Small intestine (tissue), 7 donors: ENCODE measurements around the gene SYNGR4. TPM values are rescaled to one million over a fixed set of nuclear protein-coding genes. Genes with fewer than 3 reads are reported as not detected.
"Not testable (repeated sequence)": the region's sequence is repeated elsewhere in the genome, so short reads cannot be mapped to it uniquely, and the experiment has no call there.

Experiments
- DNase-seq, 2 donors: peaks; one replicate each; pipeline versions ENCODE4 v3.0.0 to v3.0.0-alpha.2; 2013
- FAIRE-seq: peaks from 2 replicates; lab custom pipeline; 2012; peaks lifted over from hg19 to GRCh38; lab: Jason Lieb, UNC
- H3K27ac ChIP-seq, 3 donors: one replicate each; pipeline ENCODE4 v1.5.1; 2013; ENCODE audit warnings: low read length in 2 of 3, mild to moderate bottlenecking in 2 of 3, control low read depth in 1 of 3, inconsistent platforms in 1 of 3, low read depth in 1 of 3, moderate library complexity in 1 of 3
- H3K27me3 ChIP-seq, 3 donors: one replicate each; pipeline ENCODE4 v1.6.1; 2013; ENCODE audit warnings: low read length in 3 of 3, inconsistent platforms in 1 of 3; ENCODE audit not compliant: control insufficient read depth in 3 of 3, insufficient read depth in 3 of 3
- H3K36me3 ChIP-seq, 3 donors: one replicate each; pipeline ENCODE4 v1.6.1; 2013; ENCODE audit warnings: low read length in 3 of 3, inconsistent platforms in 1 of 3, low read depth in 1 of 3, mild to moderate bottlenecking in 1 of 3, moderate library complexity in 1 of 3; ENCODE audit not compliant: control insufficient read depth in 3 of 3, insufficient read depth in 2 of 3
- H3K4me1 ChIP-seq, 3 donors: one replicate each; pipeline ENCODE4 v1.6.1; 2013; ENCODE audit warnings: low read length in 2 of 3, inconsistent platforms in 1 of 3, low read depth in 1 of 3, mild to moderate bottlenecking in 1 of 3, moderate library complexity in 1 of 3; ENCODE audit not compliant: control insufficient read depth in 3 of 3, insufficient read depth in 2 of 3
- H3K4me3 ChIP-seq, 3 donors: one replicate each; pipeline ENCODE4 v1.5.1; 2013; ENCODE audit warnings: low read length in 3 of 3, control low read depth in 1 of 3, inconsistent platforms in 1 of 3, low read depth in 1 of 3, mild to moderate bottlenecking in 1 of 3, moderate library complexity in 1 of 3
- H3K9me3 ChIP-seq, 2 donors: one replicate each; pipeline ENCODE4 v1.6.1; 2013; ENCODE audit warnings: low read depth in 1 of 2, low read length in 1 of 2; ENCODE audit not compliant: control insufficient read depth in 2 of 2, insufficient read depth in 1 of 2
- WGBS, 3 donors: extraction: QIAGEN DNeasy Blood & Tissue Kit; methylation state at CpG; one replicate each; pipeline ENCODE4 v1.1.7; 2013; 5-methylcytosine and 5-hydroxymethylcytosine counted together
- polyA plus RNA-seq, 4 donors: library from polyadenylated mRNA; stranded (reverse) in 3 of 4; unstranded in 1 of 4; fragments of 200-250 nt in 3 of 4; fragments of 120-200 nt in 1 of 4; gene quantifications; one replicate each; pipeline versions ENCODE4 v1.2.1 to v1.2.3, GENCODE V29; 2013
- donor health status: healthy with polysubstance abuse.
- donor health status: control.
- donor health status: control.
- donor health status: Bipolar disorder and iron deficiency.
- donor health status: healthy.

The SYNGR4 gene
- polyA plus RNA-seq, 4 donors = 0.06 to 0.15 TPM; not detected in 2

DNA sequence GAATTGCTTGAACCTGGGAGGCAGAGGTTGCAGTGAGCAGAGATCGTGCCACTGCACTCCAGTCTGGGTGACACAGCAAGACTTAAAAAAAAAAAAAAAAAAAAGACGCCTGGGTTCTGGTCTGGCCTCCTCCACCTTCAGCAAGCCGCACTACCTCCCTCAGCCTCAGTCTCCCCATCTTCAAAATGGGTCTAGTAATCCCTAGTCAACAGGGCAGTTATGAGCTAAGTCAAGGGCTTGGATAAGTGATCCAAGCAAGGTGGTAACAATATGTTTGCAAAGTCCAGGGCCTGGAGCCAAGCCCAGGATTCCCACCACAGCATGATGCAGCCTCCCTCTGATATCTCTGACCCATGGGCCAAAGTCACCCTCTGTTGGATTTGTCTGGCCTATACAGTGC lies 22.8 kb downstream of the SYNGR4 start:
- Histone ChIP-seq H3K27me3 (no peaks in the 10 kb centered on the region), H3K4me1 (peaks cover 0 to 6% (median 5%) of the 10 kb centered on the region in 3 donors), H3K36me3 (peaks cover 23 to 70% (median 25%) of the 10 kb centered on the region in 3 donors), H3K27ac (no peak overlapping the region), H3K9me3 (no peaks in the 10 kb centered on the region), H3K4me3 (no peak overlapping the region)
- FAIRE-seq = no peak
- DNase-seq = no peak
- WGBS, 3 donors = 90 to 100% (median 95%) methylated on average over 2 to 3 of the region's 3 CpGs

- no peaks in the 10 kb centered on the region for H3K9me3 ChIP-seq
- H3K27ac ChIP-seq = peak overlapping the region; percentile 81 to 88 (median 83)
- DNase-seq (peak; percentile 66 to 89), FAIRE-seq (peak; percentile 84)
- H3K4me3 ChIP-seq = peak overlapping the region; percentile 76 to 96 (median 92)
- H3K36me3 ChIP-seq = peaks cover 7 to 35% (median 8%) of the 10 kb centered on the region in 3 donors
- H3K27me3 ChIP-seq = peaks cover 3 to 31% (median 14%) of the 10 kb centered on the region in 3 donors
- H3K4me1 ChIP-seq = peaks cover 0 to 12% (median 6%) of the 10 kb centered on the region in 3 donors
- 1 to 5% (median 4%) methylated on average over 19 to 24 of the region's 24 CpGs for WGBS, 3 donors
Observed at GRCh38 chr19:48390188-48391099, 26.3 kb downstream of the SYNGR4 start.

DNA sequence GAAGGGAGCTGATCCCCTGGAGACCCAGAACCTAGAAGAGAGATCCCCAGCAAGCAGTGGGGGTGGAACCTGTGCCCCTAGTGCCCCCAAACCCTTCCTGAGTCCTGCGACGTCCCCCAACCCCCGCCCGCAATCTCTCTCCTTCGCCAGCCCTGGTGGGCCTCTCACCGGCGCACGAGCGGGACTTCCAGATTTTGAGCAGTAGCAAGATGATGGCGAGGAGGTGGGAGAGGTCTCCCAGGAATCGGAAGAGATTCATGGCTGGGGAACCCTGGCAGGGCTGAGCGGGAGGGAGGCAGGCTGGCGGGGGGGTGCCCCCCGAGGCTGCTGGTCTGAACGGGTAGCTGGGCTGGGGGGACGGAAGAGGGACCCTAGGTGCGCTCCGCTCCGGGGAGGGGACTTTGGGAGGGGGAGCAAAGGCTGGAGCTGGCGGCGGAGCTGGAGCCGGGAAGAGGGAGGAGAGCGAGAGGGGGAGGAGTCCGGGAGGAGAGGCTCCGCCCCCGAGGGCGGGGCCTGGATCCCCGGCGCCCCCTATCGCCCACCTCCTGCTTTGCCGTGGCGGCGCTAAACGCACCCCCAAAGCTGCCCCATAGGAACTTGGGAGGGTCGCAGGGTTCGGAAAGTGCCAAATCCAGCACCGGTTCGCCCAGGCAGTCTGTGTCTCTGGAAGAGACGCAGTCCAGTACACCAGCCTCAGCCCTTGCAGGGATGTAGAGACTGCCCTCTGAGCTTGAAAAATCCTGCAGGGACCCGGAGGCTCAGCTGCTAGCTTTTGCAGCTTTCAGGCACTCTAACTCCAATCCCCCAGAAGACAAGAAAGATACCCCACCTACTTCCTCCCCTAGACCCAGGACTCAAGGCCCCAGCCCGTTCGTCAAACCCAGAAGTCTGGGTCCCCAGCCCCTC lies 27.2 kb downstream of the SYNGR4 start, which contains the start of gene KDELR1:
Gene KDELR1 (minus strand): TSS at position 452 of the 906 bp plus-strand sequence. CDS start 193 bp downstream, at position 259.
- WGBS, 3 donors = 2 to 4% (median 3%) methylated on average over 33 to 42 of the region's 42 CpGs
- no peaks in the 10 kb centered on the region for H3K9me3 ChIP-seq
- peak within 1 kb of the TSS; percentile 76 to 96 (median 92) for H3K4me3 ChIP-seq
- FAIRE-seq (no peak), DNase-seq (peak; percentile 82 to 89)
- H3K4me1 ChIP-seq = peaks cover 0 to 21% (median 6%) of the 10 kb centered on the region in 3 donors
- H3K27ac ChIP-seq = peak within 1 kb of the TSS; percentile 81 to 88 (median 83)
- peaks cover 0 to 26% (median 5%) of the 10 kb centered on the region in 3 donors for H3K36me3 ChIP-seq
- peaks cover 5 to 40% (median 22%) of the 10 kb centered on the region in 3 donors for H3K27me3 ChIP-seq

GRCh38 chr19:48392006-48392344 lies 27.8 kb downstream of the SYNGR4 start:
- 14 to 55% (median 50%) methylated on average over 1 of the region's 1 CpG for WGBS, 3 donors
- DNase-seq, FAIRE-seq, H3K4me3 ChIP-seq, H3K9me3 ChIP-seq, H3K27ac ChIP-seq: not testable (repeated sequence)
- peaks cover 0 to 20% (median 4%) of the 10 kb centered on the region in 3 donors for H3K36me3 ChIP-seq
- peaks cover 0 to 25% (median 6%) of the 10 kb centered on the region in 3 donors for H3K4me1 ChIP-seq
- peaks cover 5 to 47% (median 22%) of the 10 kb centered on the region in 3 donors for H3K27me3 ChIP-seq

DNA sequence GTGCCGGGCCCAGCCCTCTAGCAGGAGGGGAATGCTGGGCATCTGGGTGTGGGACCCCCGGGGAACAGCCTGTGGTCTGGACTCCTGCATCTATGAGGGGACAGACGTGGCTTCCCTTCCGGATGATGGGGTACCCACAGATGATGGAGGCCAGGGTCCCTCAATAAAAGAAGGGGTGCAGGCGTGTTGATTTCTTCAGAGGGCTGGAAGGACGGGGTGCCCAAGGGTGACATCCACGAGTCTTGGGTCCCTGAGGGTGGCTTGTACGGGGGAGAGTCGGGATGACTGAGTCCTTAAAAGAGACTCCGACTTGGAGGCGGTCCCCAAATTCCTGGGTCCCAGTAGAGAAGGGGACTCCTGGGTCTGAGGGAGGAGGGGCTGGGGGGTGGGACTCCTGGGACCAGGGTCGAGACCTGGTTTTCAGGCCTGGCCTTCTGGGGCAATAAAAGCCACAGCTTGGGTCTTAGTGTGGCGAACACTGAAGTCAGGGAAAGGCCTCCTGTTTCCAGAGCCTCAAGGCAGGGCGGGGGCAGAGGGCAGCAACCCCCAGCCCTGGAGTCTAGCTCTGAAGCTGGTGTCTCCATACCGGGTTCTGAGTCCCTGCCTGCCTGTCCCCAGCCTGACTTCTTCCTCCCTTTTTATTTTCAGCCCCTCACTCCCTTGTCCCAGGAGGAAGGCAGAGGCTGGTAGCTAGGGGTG lies 28.8 kb downstream of the SYNGR4 start:
- Histone ChIP-seq H3K4me1 (peaks cover 0 to 31% (median 8%) of the 10 kb centered on the region in 3 donors), H3K36me3 (peaks cover 0 to 13% (median 0%) of the 10 kb centered on the region in 3 donors), H3K27me3 (peaks cover 5 to 57% (median 22%) of the 10 kb centered on the region in 3 donors), H3K9me3 (no peaks in the 10 kb centered on the region), H3K27ac (no peak overlapping the region), H3K4me3 (no peak overlapping the region)
- WGBS, 3 donors = 72 to 81% (median 79%) methylated on average over 13 to 15 of the region's 15 CpGs
- FAIRE-seq (no peak), DNase-seq (no peak)

GRCh38 chr19:48393559-48394330 lies 29.6 kb downstream of the SYNGR4 start, which contains the start of gene GRIN2D:
Gene GRIN2D (plus strand): TSS chr19:48393668. CDS start chr19:48398393, 4,725 bp downstream.
- H3K9me3 ChIP-seq = no peaks in the 10 kb centered on the region
- WGBS, 3 donors = 1 to 2% (median 1%) methylated on average over 33 to 40 of the region's 40 CpGs
- peaks cover 5 to 58% (median 22%) of the 10 kb centered on the region in 3 donors for H3K27me3 ChIP-seq
- peaks cover 0 to 32% (median 8%) of the 10 kb centered on the region in 3 donors for H3K4me1 ChIP-seq
- no peak within 1 kb of the TSS for H3K4me3 ChIP-seq
- no peak for FAIRE-seq
- peaks cover 0 to 9% (median 0%) of the 10 kb centered on the region in 3 donors for H3K36me3 ChIP-seq
- no peak within 1 kb of the TSS for H3K27ac ChIP-seq
- peak in 1 of 2 donors; percentile 47 for DNase-seq
